CD8-positive, alpha-beta memory T cell (primary cell): ENCODE measurements around the gene ZIC1. TPM values are rescaled to one million over a fixed set of nuclear protein-coding genes. Genes with fewer than 3 reads are reported as not detected.

Experiments used
- CTCF ChIA-PET: fragments of 350-600 bp; sonication (Branson Sonifier 250); formaldehyde crosslinking; loops from one replicate; lab custom pipeline; 2021; ENCODE audit warnings: antibody characterized with exemption; lab: Charles Lee
- POLR2A ChIA-PET: fragments of 350-600 bp; sonication (Branson Sonifier 250); formaldehyde crosslinking; loops from one replicate; lab custom pipeline; 2021; ENCODE audit warnings: antibody characterized with exemption; lab: Charles Lee
- DNase-seq, 5 donors: peaks; one replicate each; pipeline versions ENCODE4 v3.0.0 to v3.0.0-alpha.2; 2020 to 2022; ENCODE audit warnings: mixed read lengths in 1 of 5
- H3K27ac ChIP-seq: one replicate; pipeline ENCODE4 v1.7.0; 2013; ENCODE audit warnings: low read depth, mild to moderate bottlenecking, low read length, moderate library complexity
- H3K27me3 ChIP-seq: 2 replicates; pipeline ENCODE4 v1.7.0; 2013; ENCODE audit warnings: low read length, mild to moderate bottlenecking; ENCODE audit not compliant: insufficient read depth, poor library complexity, severe bottlenecking
- H3K36me3 ChIP-seq: 2 replicates; pipeline ENCODE4 v1.7.0; 2013; ENCODE audit warnings: mild to moderate bottlenecking, low read length, moderate library complexity; ENCODE audit not compliant: insufficient read depth
- H3K4me1 ChIP-seq: 2 replicates; pipeline ENCODE4 v1.7.0; 2013; ENCODE audit warnings: mild to moderate bottlenecking, low read length, moderate library complexity; ENCODE audit not compliant: insufficient read depth
- H3K4me3 ChIP-seq: 2 replicates; pipeline ENCODE4 v1.7.0; 2013; ENCODE audit warnings: mild to moderate bottlenecking, low read length
- H3K9me3 ChIP-seq: 2 replicates; pipeline ENCODE4 v1.7.0; 2013; ENCODE audit warnings: mild to moderate bottlenecking, low read length
- H3K27ac Mint-ChIP-seq, 8 donors: one replicate each; pipeline ENCODE4 v1.8.0; 2020 to 2021; ENCODE audit warnings: mixed read lengths in 8 of 8, mild to moderate bottlenecking in 6 of 8, inconsistent platforms in 3 of 8, moderate library complexity in 3 of 8
- H3K27me3 Mint-ChIP-seq, 2 donors: one replicate each; pipeline ENCODE4 v1.8.0; 2020 to 2021; ENCODE audit warnings: mixed read lengths in 2 of 2, mild to moderate bottlenecking in 1 of 2, moderate library complexity in 1 of 2
- H3K36me3 Mint-ChIP-seq, 3 donors: one replicate each; pipeline ENCODE4 v1.8.0; 2020 to 2021; ENCODE audit warnings: mixed read lengths in 3 of 3, inconsistent platforms in 1 of 3, mild to moderate bottlenecking in 1 of 3
- H3K4me1 Mint-ChIP-seq, 3 donors: one replicate each; pipeline ENCODE4 v1.8.0; 2020 to 2021; ENCODE audit warnings: mixed read lengths in 3 of 3, inconsistent platforms in 1 of 3, mild to moderate bottlenecking in 1 of 3
- H3K4me3 Mint-ChIP-seq, 7 donors: one replicate each; pipeline ENCODE4 v1.8.0; 2020 to 2021; ENCODE audit warnings: mixed read lengths in 7 of 7, mild to moderate bottlenecking in 6 of 7, moderate library complexity in 4 of 7, inconsistent platforms in 2 of 7
- H3K9me3 Mint-ChIP-seq, 5 donors: one replicate each; pipeline ENCODE4 v1.8.0; 2020 to 2022; ENCODE audit warnings: mixed read lengths in 5 of 5, mild to moderate bottlenecking in 3 of 5, moderate library complexity in 2 of 5, inconsistent platforms in 1 of 5
- polyA plus RNA-seq: library from polyadenylated mRNA; unstranded; fragments of 300-500 nt; fragmentation: Illumina TruSeq; gene quantifications from one replicate; pipeline ENCODE4 v1.2.3, GENCODE V29; 2021
- total RNA-seq, 2 experiments: library from RNA; stranded (reverse); gene quantifications; one replicate each; pipeline ENCODE4 v1.2.3, GENCODE V29; 2021

Gene ZIC1
- total and polyA plus RNA-seq, 3 experiments from 2014 or later = not detected

GRCh38 chr3:147428326-147428725 is 19.2 kb downstream of the ZIC1 start:
- Mint-ChIP-seq H3K27me3 (peaks cover 12 to 18% of the 10 kb centered on the region in 2 donors), H3K4me1 (no peaks in the 10 kb centered on the region), H3K27ac (no peak overlapping the region), H3K9me3 (peaks cover 2 to 11% (median 7%) of the 10 kb centered on the region in 5 donors), H3K4me3 (no peak overlapping the region), H3K36me3 (no peaks in the 10 kb centered on the region)
- no peak overlapping the region for H3K27ac ChIP-seq
- H3K9me3 ChIP-seq = no peaks in the 10 kb centered on the region
- no peak overlapping the region for H3K4me3 ChIP-seq
- H3K4me1 ChIP-seq = no peaks in the 10 kb centered on the region
- CTCF ChIA-PET = no interaction called here
- DNase-seq = no peak
- no peaks in the 10 kb centered on the region for H3K36me3 ChIP-seq
- H3K27me3 ChIP-seq = peaks cover 6% of the 10 kb centered on the region
- POLR2A ChIA-PET = no interaction called here

GRCh38 chr3:147428754-147429153 is 19.6 kb downstream of the ZIC1 start:
- ChIA-PET POLR2A (no interaction called here), CTCF (no interaction called here)
- no peaks in the 10 kb centered on the region for H3K4me1 Mint-ChIP-seq
- no peaks in the 10 kb centered on the region for H3K36me3 Mint-ChIP-seq
- no peak for DNase-seq
- no peak overlapping the region for H3K4me3 Mint-ChIP-seq
- Histone ChIP-seq H3K36me3 (no peaks in the 10 kb centered on the region), H3K9me3 (no peaks in the 10 kb centered on the region), H3K27me3 (peaks cover 2% of the 10 kb centered on the region), H3K4me1 (no peaks in the 10 kb centered on the region), H3K4me3 (no peak overlapping the region), H3K27ac (no peak overlapping the region)
- no peak overlapping the region for H3K27ac Mint-ChIP-seq
- peaks cover under 1 to 9% (median 5%) of the 10 kb centered on the region in 5 donors for H3K9me3 Mint-ChIP-seq
- peaks cover 7 to 14% of the 10 kb centered on the region in 2 donors for H3K27me3 Mint-ChIP-seq

DNA sequence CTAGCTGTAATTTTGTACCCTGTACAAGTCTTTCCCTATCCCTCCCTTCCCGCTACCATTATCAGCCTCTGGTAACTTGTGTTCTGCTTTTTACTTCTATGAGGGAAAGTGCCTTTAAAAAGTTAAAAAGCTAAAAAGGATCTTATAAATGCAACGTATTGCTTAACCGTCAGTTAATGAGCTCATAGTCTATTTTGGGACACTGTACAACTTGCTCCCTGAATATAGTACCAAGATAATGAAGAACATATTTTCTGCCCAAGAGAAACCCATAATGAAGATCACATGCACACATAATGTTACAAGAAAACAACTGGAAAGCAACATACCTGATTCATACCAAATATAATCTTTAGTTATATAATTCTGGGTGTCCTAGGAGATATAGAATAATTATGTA is 22.6 kb downstream of the ZIC1 start:
- ChIA-PET POLR2A (no interaction called here), CTCF (no interaction called here)
- no peak overlapping the region for H3K27ac ChIP-seq
- H3K4me1 ChIP-seq = no peaks in the 10 kb centered on the region
- Mint-ChIP-seq H3K36me3 (no peaks in the 10 kb centered on the region), H3K9me3 (peaks cover 0 to 6% (median 4%) of the 10 kb centered on the region in 5 donors), H3K4me1 (no peaks in the 10 kb centered on the region), H3K4me3 (no peak overlapping the region), H3K27ac (no peak overlapping the region), H3K27me3 (no peaks in the 10 kb centered on the region)
- no peaks in the 10 kb centered on the region for H3K36me3 ChIP-seq
- H3K27me3 ChIP-seq = no peaks in the 10 kb centered on the region
- peaks cover 5% of the 10 kb centered on the region for H3K9me3 ChIP-seq
- H3K4me3 ChIP-seq = no peak overlapping the region
- DNase-seq = no peak

GRCh38 chr3:147447224-147447623 is 38.1 kb downstream of the ZIC1 start:
- H3K27me3 ChIP-seq = no peaks in the 10 kb centered on the region
- H3K4me1 ChIP-seq = no peaks in the 10 kb centered on the region
- H3K4me1 Mint-ChIP-seq = no peaks in the 10 kb centered on the region
- ChIA-PET POLR2A (no interaction called here), CTCF (no interaction called here)
- peaks cover 2 to 12% (median 3%) of the 10 kb centered on the region in 5 donors for H3K9me3 Mint-ChIP-seq
- no peaks in the 10 kb centered on the region for H3K9me3 ChIP-seq
- no peak overlapping the region for H3K4me3 ChIP-seq
- DNase-seq = no peak
- H3K36me3 ChIP-seq = no peaks in the 10 kb centered on the region
- H3K27ac ChIP-seq = no peak overlapping the region
- no peaks in the 10 kb centered on the region for H3K36me3 Mint-ChIP-seq
- H3K27ac Mint-ChIP-seq = no peak overlapping the region
- no peaks in the 10 kb centered on the region for H3K27me3 Mint-ChIP-seq
- no peak overlapping the region for H3K4me3 Mint-ChIP-seq

DNA sequence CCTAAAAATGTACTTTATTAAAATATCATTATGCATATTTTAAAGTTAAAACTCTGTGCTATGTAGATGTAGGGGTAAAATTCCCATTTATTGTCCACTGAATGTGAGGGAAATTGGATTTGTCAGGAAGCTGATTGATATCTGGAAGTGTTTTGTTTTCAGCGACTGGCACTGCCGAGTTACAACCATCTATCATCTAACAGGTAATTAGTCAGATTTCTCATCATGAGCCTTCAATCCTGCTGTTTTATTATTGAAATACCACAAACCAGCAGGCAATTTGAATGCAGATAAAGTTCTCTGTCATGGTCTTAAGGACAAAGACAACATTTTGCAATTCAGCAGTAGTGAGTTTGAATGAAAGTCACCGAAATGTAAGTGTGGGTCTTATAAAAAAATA is 40.5 kb downstream of the ZIC1 start:
- Histone ChIP-seq H3K9me3 (no peaks in the 10 kb centered on the region), H3K36me3 (no peaks in the 10 kb centered on the region), H3K4me1 (no peaks in the 10 kb centered on the region), H3K4me3 (no peak overlapping the region), H3K27ac (no peak overlapping the region), H3K27me3 (no peaks in the 10 kb centered on the region)
- Mint-ChIP-seq H3K4me3 (no peak overlapping the region), H3K36me3 (peaks cover 0 to 1% (median 0%) of the 10 kb centered on the region in 3 donors), H3K27me3 (no peaks in the 10 kb centered on the region), H3K4me1 (no peaks in the 10 kb centered on the region), H3K27ac (no peak overlapping the region), H3K9me3 (peaks cover 2 to 7% (median 4%) of the 10 kb centered on the region in 5 donors)
- CTCF ChIA-PET = no interaction called here
- POLR2A ChIA-PET = no interaction called here
- no peak for DNase-seq

GRCh38 chr3:147458995-147459704 is 50.0 kb downstream of the ZIC1 start:
- Mint-ChIP-seq H3K27me3 (no peaks in the 10 kb centered on the region), H3K9me3 (peaks cover 0 to 7% (median 3%) of the 10 kb centered on the region in 5 donors), H3K27ac (no peak overlapping the region), H3K4me1 (no peaks in the 10 kb centered on the region), H3K4me3 (no peak overlapping the region), H3K36me3 (no peaks in the 10 kb centered on the region)
- no peak for DNase-seq
- Histone ChIP-seq H3K9me3 (no peaks in the 10 kb centered on the region), H3K27ac (no peak overlapping the region), H3K4me3 (no peak overlapping the region), H3K27me3 (no peaks in the 10 kb centered on the region), H3K4me1 (no peaks in the 10 kb centered on the region), H3K36me3 (no peaks in the 10 kb centered on the region)
- ChIA-PET CTCF (no interaction called here), POLR2A (no interaction called here)

GRCh38 chr3:147462856-147463255 is 53.7 kb downstream of the ZIC1 start:
- Mint-ChIP-seq H3K4me1 (no peaks in the 10 kb centered on the region), H3K27me3 (no peaks in the 10 kb centered on the region), H3K4me3 (no peak overlapping the region), H3K27ac (no peak overlapping the region), H3K36me3 (no peaks in the 10 kb centered on the region), H3K9me3 (peaks cover 0 to 10% (median 2%) of the 10 kb centered on the region in 5 donors)
- Histone ChIP-seq H3K27me3 (no peaks in the 10 kb centered on the region), H3K9me3 (no peaks in the 10 kb centered on the region), H3K4me1 (no peaks in the 10 kb centered on the region), H3K4me3 (no peak overlapping the region), H3K36me3 (no peaks in the 10 kb centered on the region), H3K27ac (no peak overlapping the region)
- no peak for DNase-seq
- CTCF ChIA-PET = no interaction called here
- POLR2A ChIA-PET = no interaction called here
